Hepatocyte (in vitro differentiated cells): Measurements from ENCODE around the gene SYT15.

ENCODE experiments used
- CTCF ChIP-seq: fragments of 200-600 bp; sonication (generic); IDR thresholded peaks from 2 replicates; pipeline ENCODE4 v1.5.1; 2016; ENCODE audit warnings: antibody characterized with exemption, mild to moderate bottlenecking; ENCODE audit not compliant: poor library complexity
- EZH2 ChIP-seq: fragments of 200-600 bp; sonication (generic); IDR thresholded peaks from 2 replicates; pipeline ENCODE4 v1.6.1; 2016; ENCODE audit warnings: antibody characterized with exemption, mild to moderate bottlenecking, borderline replicate concordance

- no peak for TF ChIP-seq CTCF
- TF ChIP-seq EZH2: no peak
These were observed 21.4 kb upstream of the SYT15 start for GRCh38 chr10:46557319-46558121.
